Hepatocyte (in vitro differentiated cells): ENCODE measurements around the gene LEO1. TPM values are rescaled to one million over a fixed set of nuclear protein-coding genes. Genes with fewer than 3 reads are reported as not detected.

Experiments
- DNase-seq: peaks from one replicate; pipeline ENCODE4 v3.0.0-alpha.2; 2016; ENCODE audit warnings: low spot score
- H2AFZ ChIP-seq: fragments of 200-600 bp; sonication (generic); 2 replicates; pipeline ENCODE4 v1.6.0; 2016; ENCODE audit warnings: antibody characterized with exemption, mild to moderate bottlenecking
- H3K27ac ChIP-seq: fragments of 200-600 bp; sonication (generic); 2 replicates; pipeline ENCODE4 v1.5.1; 2016; ENCODE audit warnings: mild to moderate bottlenecking
- H3K27me3 ChIP-seq: fragments of 200-600 bp; sonication (generic); 2 replicates; pipeline ENCODE4 v1.6.1; 2016
- H3K36me3 ChIP-seq: fragments of 200-600 bp; sonication (generic); replicated peaks from 2 replicates; pipeline ENCODE4 v1.5.1; 2016; ENCODE audit warnings: low read depth; ENCODE audit not compliant: insufficient read depth
- H3K4me1 ChIP-seq: fragments of 200-600 bp; sonication (generic); 2 replicates; pipeline ENCODE4 v1.5.1; 2016; ENCODE audit warnings: mild to moderate bottlenecking, moderate library complexity; ENCODE audit not compliant: insufficient read depth
- H3K4me2 ChIP-seq: fragments of 200-600 bp; sonication (generic); 2 replicates; pipeline ENCODE4 v1.6.0; 2016
- H3K4me3 ChIP-seq: fragments of 200-600 bp; sonication (generic); 2 replicates; pipeline ENCODE4 v1.5.1; 2016; ENCODE audit warnings: mild to moderate bottlenecking
- H3K79me2 ChIP-seq: fragments of 200-600 bp; sonication (generic); 2 replicates; pipeline ENCODE4 v1.6.0; 2017; ENCODE audit warnings: mild to moderate bottlenecking
- H3K9me2 ChIP-seq: fragments of 200-600 bp; sonication (generic); replicated peaks from 2 replicates; pipeline ENCODE4 v1.6.0; 2017; ENCODE audit warnings: mild to moderate bottlenecking; ENCODE audit not compliant: insufficient read depth
- H3K9me3 ChIP-seq: fragments of 200-600 bp; sonication (generic); 2 replicates; pipeline ENCODE4 v1.5.1; 2016; ENCODE audit warnings: low read depth, mild to moderate bottlenecking
- H4K20me1 ChIP-seq: fragments of 200-600 bp; sonication (generic); 2 replicates; pipeline ENCODE4 v1.6.0; 2016; ENCODE audit warnings: mild to moderate bottlenecking; ENCODE audit not compliant: insufficient read depth, poor library complexity, severe bottlenecking
- CTCF ChIP-seq: fragments of 200-600 bp; sonication (generic); IDR thresholded peaks from 2 replicates; pipeline ENCODE4 v1.5.1; 2016; ENCODE audit warnings: antibody characterized with exemption, mild to moderate bottlenecking; ENCODE audit not compliant: poor library complexity
- EZH2 ChIP-seq: fragments of 200-600 bp; sonication (generic); IDR thresholded peaks from 2 replicates; pipeline ENCODE4 v1.6.1; 2016; ENCODE audit warnings: antibody characterized with exemption, mild to moderate bottlenecking, borderline replicate concordance
- EZH2phosphoT487 ChIP-seq: fragments of 200-600 bp; sonication (generic); IDR thresholded peaks from one replicate; pipeline ENCODE4 v1.6.1; 2018; ENCODE audit warnings: antibody characterized with exemption, mild to moderate bottlenecking, low read depth, moderate library complexity; ENCODE audit not compliant: unreplicated experiment, severe bottlenecking
- WGBS: methylation state at CpG from one replicate; pipeline ENCODE4 v1.1.6; 2016; ENCODE audit warnings: low lambda C conversion rate; ENCODE audit errors: missing lambda C conversion rate; 5-methylcytosine and 5-hydroxymethylcytosine counted together
- polyA plus RNA-seq: library from polyadenylated mRNA; unstranded; fragments of >200 nt; fragmentation: Nextera tagmentation; extraction: Ambion mirVana; gene quantifications from 2 replicates; pipeline ENCODE4 v1.2.1, GENCODE V29; 2016
- total RNA-seq: library from RNA; depleted of rRNA; stranded (reverse); fragments of >200 nt; gene quantifications from 2 replicates; pipeline ENCODE4 v1.2.3, GENCODE V29; 2014

Gene LEO1
- total and polyA plus RNA-seq, 2 experiments from 2014 or later = 23.9 to 26.2 TPM

GRCh38 chr15:51909584-51909983 is 62.0 kb downstream of the LEO1 start:
- no peak overlapping the region for H3K4me2 ChIP-seq
- no peak overlapping the region for H2AFZ ChIP-seq
- H4K20me1 ChIP-seq = no peaks in the 10 kb centered on the region
- TF ChIP-seq CTCF (no peak), EZH2phosphoT487 (no peak), EZH2 (no peak)
- H3K36me3 ChIP-seq = no peaks in the 10 kb centered on the region
- WGBS = 97% methylated on average over 2 of the region's 2 CpGs
- H3K27ac ChIP-seq = no peak overlapping the region
- no peaks in the 10 kb centered on the region for H3K79me2 ChIP-seq
- H3K27me3 ChIP-seq = no peaks in the 10 kb centered on the region
- H3K4me1 ChIP-seq = no peaks in the 10 kb centered on the region
- H3K9me3 ChIP-seq = no peaks in the 10 kb centered on the region
- no peaks in the 10 kb centered on the region for H3K9me2 ChIP-seq
- no peak overlapping the region for H3K4me3 ChIP-seq
- DNase-seq = no peak

DNA sequence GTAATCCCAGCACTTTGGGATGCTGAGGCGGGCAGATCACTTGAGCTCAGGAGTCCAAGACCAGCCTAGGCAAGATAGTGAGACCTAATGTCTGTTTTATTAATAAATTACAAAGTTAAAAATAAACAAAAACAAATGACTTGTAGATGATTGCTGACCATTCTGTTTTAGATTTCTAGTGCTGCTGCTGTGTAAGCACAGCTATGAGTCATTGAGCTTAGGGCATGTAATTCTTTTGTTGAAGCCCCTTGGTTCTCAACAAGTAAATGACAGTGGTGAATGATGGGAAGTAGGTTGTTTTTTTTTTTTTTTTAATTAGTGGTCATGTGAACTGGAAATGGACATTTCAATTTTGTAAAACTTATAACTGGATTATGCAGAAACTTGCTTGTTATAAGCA is 63.3 kb downstream of the LEO1 start:
- Histone ChIP-seq H3K4me1 (no peaks in the 10 kb centered on the region), H3K36me3 (no peaks in the 10 kb centered on the region), H3K9me3 (no peaks in the 10 kb centered on the region), H3K9me2 (no peaks in the 10 kb centered on the region), H4K20me1 (no peaks in the 10 kb centered on the region), H3K4me3 (no peak overlapping the region), H3K27ac (peak overlapping the region; percentile 73), H3K79me2 (no peaks in the 10 kb centered on the region), H2AFZ (no peak overlapping the region), H3K27me3 (no peaks in the 10 kb centered on the region), H3K4me2 (no peak overlapping the region)
- 96% methylated on average over 1 of the region's 1 CpG for WGBS
- TF ChIP-seq EZH2phosphoT487 (no peak), CTCF (no peak), EZH2 (no peak)
- no peak for DNase-seq

DNA sequence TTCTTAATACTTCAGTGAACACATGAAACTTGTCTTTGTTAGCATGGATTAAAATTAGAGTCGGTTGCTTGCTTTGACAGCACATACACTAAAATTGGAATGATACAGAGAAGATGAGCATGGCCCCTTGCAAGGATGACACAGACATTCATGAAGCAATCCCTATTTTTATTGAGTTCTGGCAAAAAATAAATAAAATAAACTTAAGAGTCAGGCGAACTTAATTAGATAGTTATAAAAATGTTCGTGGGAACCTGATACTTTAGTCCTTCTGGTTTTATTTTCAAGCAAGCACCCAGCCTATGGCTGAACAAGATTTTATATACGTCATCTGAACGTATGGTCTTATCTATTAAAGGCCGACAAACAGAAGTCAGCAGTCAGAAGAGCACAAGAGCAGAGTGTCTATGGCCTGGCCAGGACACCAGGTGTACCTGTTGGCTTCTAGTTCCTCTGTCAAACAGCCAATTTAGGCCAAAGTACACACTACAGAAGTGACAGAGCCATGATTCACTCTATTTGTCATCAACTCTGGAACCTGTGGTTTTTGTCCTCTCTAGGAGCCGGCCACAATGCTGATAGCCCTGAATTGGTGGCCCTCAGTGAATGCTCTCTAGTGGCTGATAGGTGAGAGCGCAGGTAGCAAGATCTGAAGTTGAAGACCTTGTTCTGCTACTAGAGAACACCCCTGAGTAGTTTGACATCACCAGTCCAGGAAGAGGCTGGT is 64.3 kb downstream of the LEO1 start:
- Histone ChIP-seq H4K20me1 (no peaks in the 10 kb centered on the region), H3K27me3 (no peaks in the 10 kb centered on the region), H3K4me2 (no peak overlapping the region), H2AFZ (no peak overlapping the region), H3K36me3 (no peaks in the 10 kb centered on the region), H3K79me2 (no peaks in the 10 kb centered on the region), H3K27ac (peak overlapping the region; percentile 73), H3K9me2 (no peaks in the 10 kb centered on the region), H3K4me3 (no peak overlapping the region), H3K4me1 (no peaks in the 10 kb centered on the region), H3K9me3 (no peaks in the 10 kb centered on the region)
- no peak for TF ChIP-seq EZH2phosphoT487
- peak; percentile 33 for TF ChIP-seq CTCF
- WGBS = 60% methylated on average over 8 of the region's 8 CpGs
- DNase-seq = peak; percentile 81

DNA sequence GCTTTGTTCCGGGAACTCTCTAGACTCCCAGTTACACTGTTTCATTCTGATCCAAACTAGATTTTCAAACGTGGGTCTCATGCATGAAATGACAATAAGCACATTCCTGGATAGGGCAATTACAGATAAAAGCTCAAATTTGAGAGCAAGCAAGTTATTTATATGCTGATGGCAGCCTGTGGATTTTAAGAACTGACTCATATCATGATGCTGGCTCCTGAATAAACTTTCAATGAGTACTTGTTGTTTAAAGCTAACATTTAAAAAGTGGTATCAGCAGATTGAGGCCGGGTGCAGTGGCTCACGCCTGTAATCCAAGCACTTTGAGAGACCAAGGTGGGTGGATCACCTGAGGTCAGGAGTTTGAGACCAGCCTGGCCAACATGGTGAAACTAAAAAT is 66.6 kb downstream of the LEO1 start:
- Histone ChIP-seq H3K4me3 (no peak overlapping the region), H3K27ac (no peak overlapping the region), H2AFZ (no peak overlapping the region), H3K27me3 (no peaks in the 10 kb centered on the region), H4K20me1 (no peaks in the 10 kb centered on the region), H3K36me3 (no peaks in the 10 kb centered on the region), H3K4me1 (no peaks in the 10 kb centered on the region), H3K9me2 (no peaks in the 10 kb centered on the region), H3K9me3 (no peaks in the 10 kb centered on the region), H3K79me2 (no peaks in the 10 kb centered on the region), H3K4me2 (no peak overlapping the region)
- no peak for DNase-seq
- no peak for TF ChIP-seq EZH2
- TF ChIP-seq CTCF = no peak
- no peak for TF ChIP-seq EZH2phosphoT487
- WGBS = 80% methylated on average over 4 of the region's 4 CpGs
